Stimulated activated CD8-positive, alpha-beta memory T cell treated with anti-CD3 and anti-CD28 coated beads, Interleukin-7, amount 100 ng/mL, for 1 hour (primary cell): Measurements from ENCODE around the gene NEAT1.
A peak's percentile ranks its signal among the peaks of the same experiment; 100 is the strongest.

Source experiments
- DNase-seq, 2 donors: peaks; one replicate each; pipeline ENCODE4 v3.0.0-alpha.2; 2020; ENCODE audit warnings: low read depth in 2 of 2

The NEAT1 gene

DNA sequence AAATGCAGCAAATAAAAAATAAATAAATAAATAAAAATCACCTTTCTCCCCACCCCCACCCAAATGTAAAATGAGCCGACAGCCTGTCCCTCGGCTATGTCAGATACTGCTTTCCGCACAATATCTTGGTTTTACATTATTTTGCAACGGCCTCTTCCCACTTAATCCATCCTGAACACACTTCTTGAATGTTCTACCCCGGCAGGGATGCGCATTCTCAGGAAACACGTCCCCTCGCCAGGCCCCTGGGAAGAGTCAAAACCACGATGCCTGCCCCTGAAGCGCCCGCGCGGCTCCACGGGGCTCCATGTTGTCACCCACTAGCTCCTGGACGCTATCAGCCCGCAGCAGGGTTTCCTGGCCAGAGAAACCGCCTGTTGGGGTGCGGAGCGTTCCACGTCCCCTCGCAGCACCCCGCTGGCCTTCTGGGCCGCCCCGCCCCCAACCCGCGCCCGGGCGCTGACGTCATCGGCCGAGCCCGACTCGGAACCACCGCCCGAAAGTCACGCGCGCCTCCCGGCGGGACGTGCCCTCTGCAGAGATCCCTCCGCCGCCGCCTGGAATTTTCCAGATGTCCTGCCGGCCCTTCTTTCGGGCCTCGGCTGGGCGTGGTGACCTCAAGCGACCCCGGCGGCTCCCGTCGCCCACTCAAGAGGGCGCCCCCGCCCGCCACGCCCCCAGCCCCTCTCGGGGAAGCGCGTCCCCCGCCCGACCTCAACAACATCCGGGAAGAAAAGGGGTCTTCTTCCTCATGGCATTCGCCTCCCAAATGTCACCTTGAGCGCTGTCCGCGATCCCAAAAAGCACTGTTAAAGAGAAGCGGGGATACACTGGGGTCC lies 585 bp upstream of the NEAT1 start:
- DNase-seq, result peak; percentile 89

DNA sequence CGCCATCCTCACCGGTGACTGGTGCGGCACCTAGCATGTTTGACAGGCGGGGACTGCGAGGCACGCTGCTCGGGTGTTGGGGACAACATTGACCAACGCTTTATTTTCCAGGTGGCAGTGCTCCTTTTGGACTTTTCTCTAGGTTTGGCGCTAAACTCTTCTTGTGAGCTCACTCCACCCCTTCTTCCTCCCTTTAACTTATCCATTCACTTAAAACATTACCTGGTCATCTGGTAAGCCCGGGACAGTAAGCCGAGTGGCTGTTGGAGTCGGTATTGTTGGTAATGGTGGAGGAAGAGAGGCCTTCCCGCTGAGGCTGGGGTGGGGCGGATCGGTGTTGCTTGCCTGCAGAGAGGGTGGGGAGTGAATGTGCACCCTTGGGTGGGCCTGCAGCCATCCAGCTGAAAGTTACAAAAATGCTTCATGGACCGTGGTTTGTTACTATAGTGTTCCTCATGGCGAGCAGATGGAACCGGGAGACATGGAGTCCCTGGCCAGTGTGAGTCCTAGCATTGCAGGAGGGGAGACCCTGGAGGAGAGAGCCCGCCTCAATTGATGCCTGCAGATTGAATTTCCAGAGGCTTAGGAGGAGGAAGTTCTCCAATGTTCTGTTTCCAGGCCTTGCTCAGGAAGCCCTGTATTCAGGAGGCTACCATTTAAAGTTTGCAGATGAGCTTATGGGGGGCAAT lies 1.1 kb downstream of the NEAT1 start:
- no peak for DNase-seq

DNA sequence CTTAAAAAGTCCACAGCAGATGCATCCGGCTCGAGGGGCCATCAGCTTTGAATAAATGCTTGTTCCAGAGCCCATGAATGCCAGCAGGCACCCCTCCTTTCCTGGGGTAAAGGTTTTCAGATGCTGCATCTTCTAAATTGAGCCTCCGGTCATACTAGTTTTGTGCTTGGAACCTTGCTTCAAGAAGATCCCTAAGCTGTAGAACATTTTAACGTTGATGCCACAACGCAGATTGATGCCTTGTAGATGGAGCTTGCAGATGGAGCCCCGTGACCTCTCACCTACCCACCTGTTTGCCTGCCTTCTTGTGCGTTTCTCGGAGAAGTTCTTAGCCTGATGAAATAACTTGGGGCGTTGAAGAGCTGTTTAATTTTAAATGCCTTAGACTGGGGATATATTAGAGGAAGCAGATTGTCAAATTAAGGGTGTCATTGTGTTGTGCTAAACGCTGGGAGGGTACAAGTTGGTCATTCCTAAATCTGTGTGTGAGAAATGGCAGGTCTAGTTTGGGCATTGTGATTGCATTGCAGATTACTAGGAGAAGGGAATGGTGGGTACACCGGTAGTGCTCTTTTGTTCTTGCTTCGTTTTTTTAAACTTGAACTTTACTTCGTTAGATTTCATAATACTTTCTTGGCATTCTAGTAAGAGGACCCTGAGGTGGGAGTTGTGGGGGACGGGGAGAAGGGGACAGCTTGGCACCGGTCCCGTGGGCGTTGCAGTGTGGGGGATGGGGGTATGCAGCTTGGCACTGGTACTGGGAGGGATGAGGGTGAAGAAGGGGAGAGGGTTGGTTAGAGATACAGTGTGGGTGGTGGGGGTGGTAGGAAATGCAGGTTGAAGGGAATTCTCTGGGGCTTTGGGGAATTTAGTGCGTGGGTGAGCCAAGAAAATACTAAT lies 1.9 kb downstream of the NEAT1 start:
- DNase-seq, result no peak

DNA sequence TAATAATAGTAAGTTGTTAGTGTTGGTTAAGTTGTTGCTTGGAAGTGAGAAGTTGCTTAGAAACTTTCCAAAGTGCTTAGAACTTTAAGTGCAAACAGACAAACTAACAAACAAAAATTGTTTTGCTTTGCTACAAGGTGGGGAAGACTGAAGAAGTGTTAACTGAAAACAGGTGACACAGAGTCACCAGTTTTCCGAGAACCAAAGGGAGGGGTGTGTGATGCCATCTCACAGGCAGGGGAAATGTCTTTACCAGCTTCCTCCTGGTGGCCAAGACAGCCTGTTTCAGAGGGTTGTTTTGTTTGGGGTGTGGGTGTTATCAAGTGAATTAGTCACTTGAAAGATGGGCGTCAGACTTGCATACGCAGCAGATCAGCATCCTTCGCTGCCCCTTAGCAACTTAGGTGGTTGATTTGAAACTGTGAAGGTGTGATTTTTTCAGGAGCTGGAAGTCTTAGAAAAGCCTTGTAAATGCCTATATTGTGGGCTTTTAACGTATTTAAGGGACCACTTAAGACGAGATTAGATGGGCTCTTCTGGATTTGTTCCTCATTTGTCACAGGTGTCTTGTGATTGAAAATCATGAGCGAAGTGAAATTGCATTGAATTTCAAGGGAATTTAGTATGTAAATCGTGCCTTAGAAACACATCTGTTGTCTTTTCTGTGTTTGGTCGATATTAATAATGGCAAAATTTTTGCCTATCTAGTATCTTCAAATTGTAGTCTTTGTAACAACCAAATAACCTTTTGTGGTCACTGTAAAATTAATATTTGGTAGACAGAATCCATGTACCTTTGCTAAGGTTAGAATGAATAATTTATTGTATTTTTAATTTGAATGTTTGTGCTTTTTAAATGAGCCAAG lies 2.7 kb downstream of the NEAT1 start:
- peak; percentile 65 to 69 for DNase-seq

DNA sequence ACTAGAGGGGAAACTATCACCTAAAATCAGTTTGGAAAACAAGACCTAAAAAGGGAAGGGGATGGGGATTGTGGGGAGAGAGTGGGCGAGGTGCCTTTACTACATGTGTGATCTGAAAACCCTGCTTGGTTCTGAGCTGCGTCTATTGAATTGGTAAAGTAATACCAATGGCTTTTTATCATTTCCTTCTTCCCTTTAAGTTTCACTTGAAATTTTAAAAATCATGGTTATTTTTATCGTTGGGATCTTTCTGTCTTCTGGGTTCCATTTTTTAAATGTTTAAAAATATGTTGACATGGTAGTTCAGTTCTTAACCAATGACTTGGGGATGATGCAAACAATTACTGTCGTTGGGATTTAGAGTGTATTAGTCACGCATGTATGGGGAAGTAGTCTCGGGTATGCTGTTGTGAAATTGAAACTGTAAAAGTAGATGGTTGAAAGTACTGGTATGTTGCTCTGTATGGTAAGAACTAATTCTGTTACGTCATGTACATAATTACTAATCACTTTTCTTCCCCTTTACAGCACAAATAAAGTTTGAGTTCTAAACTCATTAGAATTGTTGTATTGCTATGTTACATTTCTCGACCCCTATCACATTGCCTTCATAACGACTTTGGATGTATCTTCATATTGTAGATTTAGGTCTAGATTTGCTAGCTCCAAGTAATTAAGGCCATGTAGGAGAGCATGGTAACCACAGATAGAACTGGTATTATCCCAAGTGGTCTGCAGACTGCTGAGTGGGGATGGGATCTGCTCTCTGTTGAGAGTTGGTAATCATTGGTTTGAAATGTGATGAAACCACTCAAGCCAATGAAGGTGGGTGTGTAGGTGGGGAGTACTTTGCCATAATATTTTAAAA lies 3.6 kb downstream of the NEAT1 start:
- no peak for DNase-seq

DNA sequence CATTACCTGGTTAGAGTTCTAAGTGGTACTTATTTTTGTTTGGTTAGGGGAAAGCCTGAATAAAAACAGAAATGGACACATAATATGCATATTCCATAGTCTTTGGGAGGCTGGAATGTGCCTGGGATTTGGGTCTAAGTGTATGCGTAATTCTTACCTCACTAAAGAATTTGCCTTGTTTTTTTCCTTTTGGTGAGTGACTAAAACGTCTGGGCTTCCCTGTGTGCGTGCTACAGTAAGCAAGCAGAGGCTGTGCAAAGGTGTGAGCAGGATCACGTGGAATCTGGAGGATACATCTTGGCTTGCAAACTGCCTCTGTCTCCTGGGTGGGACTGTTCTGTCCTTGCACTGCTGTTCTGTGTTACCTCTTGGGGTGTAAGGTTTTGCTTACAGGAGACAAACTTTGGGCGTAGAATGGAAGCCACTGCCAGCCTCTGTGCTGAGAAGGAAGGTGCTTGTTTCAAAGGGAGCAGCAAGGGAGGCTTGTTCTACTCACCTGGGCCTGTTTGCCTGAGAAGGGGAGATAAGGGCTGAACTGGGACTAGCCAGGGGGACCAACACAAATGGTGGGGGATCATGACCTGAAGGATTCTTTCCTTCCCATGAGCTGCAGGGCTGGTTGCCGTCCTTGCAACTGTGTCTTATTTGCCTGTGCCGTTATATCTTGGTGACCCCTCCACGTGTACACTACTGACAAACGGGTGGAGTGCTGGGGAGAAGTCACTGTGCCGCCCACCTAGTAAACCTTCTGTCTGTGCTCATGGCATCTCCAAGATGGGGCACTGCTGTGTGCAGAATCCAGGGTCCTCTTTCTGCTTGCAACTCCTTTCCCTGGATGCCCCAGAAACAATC lies 4.5 kb downstream of the NEAT1 start:
- DNase-seq, result no peak

DNA sequence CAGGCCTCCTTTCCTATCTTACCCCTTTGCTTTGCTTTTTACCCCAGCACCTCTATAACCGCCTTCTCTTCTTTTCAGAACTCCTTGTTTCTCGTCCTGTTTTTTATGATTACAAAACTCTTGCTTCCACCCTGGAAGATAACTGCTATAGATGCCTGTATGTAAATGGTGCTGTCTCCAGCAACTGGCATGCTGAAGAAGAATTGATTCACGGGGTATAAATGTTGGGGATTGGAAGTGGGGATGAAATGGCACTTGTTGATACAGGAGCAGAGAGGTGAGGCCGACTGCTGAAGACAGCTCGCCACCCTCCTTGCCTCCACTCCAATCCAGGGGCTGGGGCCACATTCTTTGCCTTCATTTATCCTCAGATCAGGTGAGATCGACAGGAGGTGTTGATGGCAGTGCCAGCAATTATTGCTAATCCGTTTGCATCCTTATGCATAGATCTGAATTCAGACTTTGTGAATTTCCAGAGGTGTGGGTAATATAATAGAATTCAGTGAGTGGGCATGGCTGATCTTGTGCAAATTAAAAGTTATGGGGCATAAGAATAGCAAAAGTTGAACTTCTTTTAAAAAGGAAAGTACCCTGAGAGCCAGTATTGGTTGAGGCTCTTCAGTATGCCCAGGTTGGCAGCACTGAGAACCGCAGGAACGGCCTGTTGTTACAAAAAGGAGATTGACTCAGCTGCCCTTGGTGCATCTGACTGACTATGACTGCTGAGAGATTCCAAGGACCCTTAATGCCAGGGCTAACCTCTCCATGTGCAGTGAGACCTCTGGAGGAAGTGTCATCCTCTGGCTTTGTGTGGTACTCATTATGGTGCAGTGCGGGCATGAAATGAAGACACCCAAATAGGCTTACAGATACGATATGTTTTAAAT lies 5.3 kb downstream of the NEAT1 start:
- no peak for DNase-seq

DNA sequence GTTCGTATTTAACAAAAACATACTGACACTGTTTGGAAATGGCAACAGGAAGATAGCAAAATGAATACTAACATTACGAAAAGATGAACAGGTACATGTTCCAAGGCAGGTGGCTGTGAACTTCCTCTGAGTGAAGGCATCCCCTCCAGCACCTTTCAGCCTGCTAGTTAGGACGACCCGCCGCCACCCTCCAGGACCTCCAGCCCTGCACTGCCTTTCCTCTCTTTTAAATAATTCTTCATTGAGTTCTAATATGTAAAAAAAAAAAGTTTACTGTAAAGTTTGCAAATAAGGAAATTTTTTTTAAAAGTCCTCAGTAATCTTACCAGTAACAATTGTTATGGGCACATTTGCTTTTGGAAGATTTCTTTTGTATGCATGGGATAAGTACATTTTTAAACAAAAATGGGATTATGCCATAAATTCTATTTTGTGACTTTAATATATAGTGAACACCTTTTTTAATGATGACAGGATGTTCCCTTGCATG lies 6.0 kb downstream of the NEAT1 start:
- DNase-seq, result no peak

DNA sequence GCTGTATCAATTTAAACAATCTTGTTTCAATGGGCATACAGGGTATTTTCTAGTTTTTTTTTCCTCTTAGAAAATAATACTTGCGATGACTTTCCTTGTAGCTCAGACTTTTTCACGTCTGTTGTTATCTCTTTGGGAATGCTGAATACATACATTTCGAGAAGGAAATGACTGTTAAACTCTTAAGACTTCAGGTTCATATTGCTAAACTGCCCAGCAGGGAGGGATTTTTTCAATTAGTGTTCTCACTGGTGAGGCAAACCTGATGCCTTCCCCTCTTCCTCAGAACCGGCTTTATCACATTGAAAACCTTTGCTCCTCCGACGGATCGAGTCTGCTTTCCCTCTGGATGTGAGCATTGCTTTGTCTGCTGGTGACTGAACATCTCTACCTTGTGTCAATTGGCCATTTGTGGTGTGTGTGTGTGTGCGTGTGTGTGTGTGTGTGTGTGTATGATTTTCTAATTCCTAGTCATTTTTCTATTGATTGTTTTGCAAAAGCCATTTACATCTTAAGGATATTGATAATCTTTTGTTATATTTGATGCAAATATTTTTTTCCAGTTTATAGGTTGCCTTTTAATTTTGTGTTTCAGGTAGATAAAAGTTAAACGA lies 6.6 kb downstream of the NEAT1 start:
- DNase-seq, result no peak

DNA sequence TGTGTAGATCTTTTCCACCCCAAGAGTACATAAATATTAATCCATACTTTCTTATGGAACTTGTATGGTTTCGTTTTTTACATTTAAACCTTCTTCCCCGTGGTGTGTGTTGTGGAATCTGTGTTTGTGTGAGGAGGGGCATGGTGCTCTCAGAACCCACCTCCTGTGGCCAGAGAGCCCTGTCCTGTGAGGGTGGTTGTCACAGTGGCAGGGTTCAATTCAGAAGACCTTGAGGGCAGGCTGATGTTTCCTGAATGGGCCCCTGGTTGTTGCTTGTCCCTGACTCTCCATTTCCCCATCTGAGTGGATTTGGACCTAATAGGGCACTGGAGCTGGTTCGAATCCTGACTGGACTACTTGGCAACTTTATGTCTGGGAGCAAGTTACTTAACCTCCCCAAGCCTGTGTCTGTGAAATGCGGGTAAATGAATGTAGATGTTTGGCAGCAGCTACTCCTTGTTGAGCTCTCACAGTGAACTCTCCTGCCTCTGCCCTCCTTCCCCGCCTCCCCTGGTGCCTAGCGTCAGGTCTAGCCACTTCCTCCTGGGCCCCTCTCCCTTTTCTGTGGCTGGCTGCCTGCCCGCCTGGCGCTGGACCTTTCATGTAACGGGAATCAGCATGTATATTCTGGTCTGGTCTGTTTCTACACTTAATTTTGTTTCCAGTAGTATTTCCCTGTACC lies 7.3 kb downstream of the NEAT1 start:
- DNase-seq, result no peak

DNA sequence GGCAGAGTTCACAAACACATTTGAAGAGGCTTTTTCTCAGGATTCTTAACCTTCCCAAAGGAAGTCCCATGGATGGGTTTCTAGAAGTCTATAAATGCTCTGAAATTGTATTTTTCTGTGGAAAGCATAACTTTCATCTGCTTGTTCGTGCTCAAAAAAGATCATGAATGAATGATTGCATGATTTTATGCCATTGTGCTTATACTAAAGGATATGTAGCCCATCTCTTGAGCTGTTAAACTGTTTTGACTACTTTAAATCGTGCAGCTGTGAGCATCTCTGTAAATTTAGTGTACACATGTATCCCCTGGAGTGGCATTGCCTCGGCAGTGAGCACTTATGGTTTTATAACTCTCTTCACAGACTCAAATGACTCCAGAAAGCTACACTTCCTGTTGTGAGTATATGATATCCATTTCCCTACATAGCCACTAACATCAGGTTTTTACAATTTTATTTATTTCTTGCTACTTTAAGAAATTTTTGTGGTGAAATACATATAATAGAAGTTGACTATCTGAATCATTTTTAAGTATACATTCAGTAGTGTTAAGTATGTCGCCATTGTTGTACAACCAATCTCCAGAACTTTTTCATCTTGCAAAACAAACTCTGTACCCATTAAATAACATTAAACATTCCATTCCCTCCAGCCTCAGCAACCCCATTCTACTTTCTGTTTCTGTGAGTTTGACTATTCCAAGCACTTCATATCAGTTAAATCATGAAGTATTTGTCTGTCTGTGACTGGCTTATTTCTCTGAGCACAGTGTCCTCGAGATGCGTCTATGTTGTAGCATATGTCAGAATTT lies 8.0 kb downstream of the NEAT1 start:
- no peak for DNase-seq

DNA sequence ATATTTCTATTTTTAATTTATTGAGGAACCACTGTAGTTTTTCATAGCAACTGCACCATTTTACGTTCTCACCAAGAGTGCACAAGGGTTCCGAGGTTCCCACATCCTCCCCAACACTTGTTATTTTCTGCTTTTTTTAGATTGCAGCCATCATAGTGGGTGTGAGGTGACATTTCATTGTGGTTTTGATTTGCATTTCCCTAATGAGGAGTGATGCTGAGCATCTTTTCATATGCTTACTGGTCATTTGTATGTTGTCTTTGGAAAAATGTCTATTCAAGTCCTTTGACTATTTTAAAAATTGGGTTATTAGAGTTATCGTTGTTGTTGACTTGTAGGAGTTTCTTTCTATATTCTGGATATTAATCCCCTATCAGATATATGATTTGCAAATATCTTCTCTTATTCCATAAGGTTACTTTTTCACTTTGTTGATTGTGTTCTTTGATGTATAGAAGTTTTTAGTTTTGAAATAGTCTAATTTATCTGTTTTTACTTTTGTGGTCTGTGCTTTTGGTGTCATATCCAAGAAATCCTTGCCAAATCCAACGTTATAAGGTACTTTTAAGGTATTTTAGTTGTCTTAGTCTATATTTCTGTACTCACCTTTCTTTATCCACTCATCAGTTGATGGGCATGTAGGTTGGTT lies 9.0 kb downstream of the NEAT1 start:
- no peak for DNase-seq

DNA sequence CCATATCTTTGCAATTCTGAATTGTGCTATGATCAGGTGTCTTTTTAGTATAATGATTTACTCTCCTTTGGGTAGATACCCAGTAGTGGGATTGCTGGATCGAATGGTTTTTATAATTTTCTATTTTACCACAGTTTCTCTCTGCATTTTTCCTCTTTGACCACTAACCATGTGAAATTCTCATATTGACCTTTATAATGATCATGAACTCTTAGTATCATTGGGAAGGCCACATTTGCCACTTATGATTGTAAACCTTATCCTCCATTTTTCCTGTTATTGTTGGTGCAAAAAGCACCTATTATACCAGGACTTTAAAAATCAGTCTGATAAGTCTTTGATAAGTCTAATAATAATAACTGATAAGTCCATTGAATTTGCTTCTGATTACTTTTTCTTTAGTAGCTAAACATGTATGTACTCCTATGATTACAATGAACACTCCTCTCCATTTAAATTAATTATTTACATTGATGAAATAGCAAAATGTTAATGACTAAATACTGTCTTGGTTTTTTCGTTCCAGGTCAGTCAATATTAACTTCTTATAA lies 9.6 kb downstream of the NEAT1 start:
- no peak for DNase-seq

DNA sequence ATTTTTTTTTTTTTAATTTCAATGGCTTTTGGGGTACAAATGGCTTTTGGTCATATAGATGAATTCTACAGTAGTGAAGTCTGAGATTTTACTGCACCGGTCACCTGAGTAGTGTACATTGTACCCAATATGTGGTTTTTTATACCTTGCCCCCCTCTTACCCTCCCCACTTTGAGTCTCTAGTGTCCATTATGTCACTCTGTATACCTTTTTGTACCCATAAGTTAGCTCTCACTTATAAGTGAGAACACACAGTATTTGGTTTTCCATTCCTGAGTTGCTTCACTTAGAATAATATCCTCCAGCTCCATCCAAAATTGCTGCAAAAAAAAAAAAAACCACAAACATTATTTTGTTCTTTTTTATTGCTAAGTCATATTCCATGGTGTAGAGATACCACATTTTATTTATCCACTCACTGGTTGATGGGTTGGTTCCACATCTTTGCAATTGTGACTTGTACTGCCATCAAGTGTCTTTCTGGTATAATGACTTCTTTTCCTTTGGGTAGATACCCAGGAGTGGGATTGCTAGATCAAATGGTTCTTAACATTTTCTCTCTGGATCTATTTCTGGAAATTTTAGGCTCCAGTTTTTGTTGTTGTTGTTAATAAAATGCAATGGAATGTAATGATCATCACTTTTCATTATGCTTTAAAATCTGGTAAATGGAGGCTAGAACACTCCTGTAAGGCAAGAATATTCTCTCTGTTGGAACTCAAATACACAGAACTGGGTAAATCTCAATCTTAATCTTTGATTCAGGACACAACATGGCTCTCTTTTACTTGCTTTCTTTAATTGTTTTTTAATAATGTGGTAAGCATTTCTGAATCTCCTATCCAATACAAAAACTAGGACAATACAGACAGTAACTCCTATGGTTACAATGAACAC lies 10.3 kb downstream of the NEAT1 start:
- no peak for DNase-seq
